GM12878 (cell line): ENCODE data around the gene UQCC2. TPM values are rescaled to one million over a fixed set of nuclear protein-coding genes. Genes with fewer than 3 reads are reported as not detected.

Experiments
- ATAC-seq: fragments of 200-7000 bp; cut with Tn5 transposase; 3 replicates; pipeline ENCODE4 v1.9.1; 2020; ENCODE audit warnings: mild to moderate bottlenecking, moderate library complexity
- BruUV-seq: library from RNA; stranded (reverse); fragments of 400-500 nt; replicated peaks from 2 replicates; lab custom pipeline; 2021; lab: Mats Ljungman, UMichigan
- CTCF ChIA-PET: fragments of 300-600 bp; sonication (Branson Sonifier 250); formaldehyde crosslinking; extraction: SDS; loops from one replicate; lab custom pipeline; 2021; ENCODE audit warnings: inconsistent platforms; lab: Yijun Ruan, JAX
- POLR2A ChIA-PET: fragments of 350-600 bp; formaldehyde crosslinking; extraction: SDS; loops from one replicate; lab custom pipeline; 2021; ENCODE audit warnings: inconsistent platforms; lab: Charles Lee
- RAD21 ChIA-PET: fragments of 300-600 bp; sonication (Branson Sonifier 250); formaldehyde crosslinking; loops from one replicate; lab custom pipeline; 2023; ENCODE audit warnings: antibody characterized with exemption; ENCODE audit not compliant: unreplicated experiment; lab: Charles Lee
- SMC1A ChIA-PET: fragments of 300-600 bp; sonication (Branson Sonifier 250); formaldehyde crosslinking; loops from one replicate; lab custom pipeline; 2023; ENCODE audit not compliant: unreplicated experiment, uncharacterized antibody; lab: Charles Lee
- DNase-seq: peaks from one replicate; pipeline ENCODE4 v3.0.0-alpha.2; 2011; ENCODE audit warnings: low read depth, low spot score
- FAIRE-seq: peaks from 3 replicates; lab custom pipeline; 2011; peaks lifted over from hg19 to GRCh38; lab: Jason Lieb, UNC
- H2AFZ ChIP-seq: 2 replicates; pipeline ENCODE4 v1.6.0; 2011; ENCODE audit warnings: low read depth, low read length, control low read depth; ENCODE audit not compliant: control insufficient read depth
- H3K27ac ChIP-seq: 2 replicates; pipeline ENCODE4 v1.5.1; 2011; ENCODE audit warnings: control low read depth; ENCODE audit not compliant: control insufficient read depth, insufficient read depth
- H3K27me3 ChIP-seq, 2 experiments: replicated peaks in 1 of 2; 2 replicates each; pipeline versions ENCODE4 v1.6.0 to v1.6.1; 2011; ENCODE audit warnings: low read length in 1 of 2; ENCODE audit not compliant: control insufficient read depth in 2 of 2, insufficient read depth in 2 of 2
- H3K36me3 ChIP-seq, 2 experiments: 2 replicates each; pipeline ENCODE4 v1.5.1; 2011; ENCODE audit warnings: low read length in 1 of 2; ENCODE audit not compliant: control insufficient read depth in 2 of 2, insufficient read depth in 2 of 2
- H3K4me1 ChIP-seq: 2 replicates; pipeline ENCODE4 v1.6.1; 2011; ENCODE audit warnings: mild to moderate bottlenecking, low read length, moderate library complexity, mixed read lengths; ENCODE audit not compliant: control insufficient read depth, insufficient read depth
- H3K4me2 ChIP-seq: 2 replicates; pipeline ENCODE4 v1.6.0; 2011; ENCODE audit warnings: control low read depth; ENCODE audit not compliant: control insufficient read depth, insufficient read depth
- H3K4me3 ChIP-seq: fragments of 200-600 bp; sonication (generic); 2 replicates; pipeline ENCODE4 v1.5.1; 2016
- H3K79me2 ChIP-seq: 2 replicates; pipeline ENCODE4 v1.6.0; 2011; ENCODE audit warnings: low read length; ENCODE audit not compliant: control insufficient read depth, insufficient read depth
- H3K9ac ChIP-seq: 2 replicates; pipeline ENCODE4 v1.8.0; 2011; ENCODE audit warnings: low read length, control low read depth, mixed read lengths; ENCODE audit not compliant: control insufficient read depth, insufficient read depth
- H3K9me3 ChIP-seq: replicated peaks from 3 replicates; pipeline ENCODE4 v1.5.1; 2011; ENCODE audit warnings: mild to moderate bottlenecking, low read length; ENCODE audit not compliant: control insufficient read depth, insufficient read depth
- H4K20me1 ChIP-seq: 2 replicates; pipeline ENCODE4 v1.6.0; 2011; ENCODE audit not compliant: control insufficient read depth, insufficient read depth
- BHLHE40 ChIP-seq, 2 experiments: fragments of 450-650 bp in 1 of 2; IDR thresholded peaks; 2 replicates each; pipeline ENCODE4 v1.6.1; 2011 to 2017; ENCODE audit warnings: low read depth in 2 of 2, borderline replicate concordance in 1 of 2, improper control_type of control experiment in 1 of 2, low read length in 1 of 2, mild to moderate bottlenecking in 1 of 2
- CHD1 ChIP-seq: IDR thresholded peaks from 2 replicates; pipeline ENCODE4 v1.6.1; 2012; ENCODE audit warnings: low read depth, low read length, improper control_type of control experiment
- E2F4 ChIP-seq: IDR thresholded peaks from 2 replicates; pipeline ENCODE4 v1.6.1; 2012; ENCODE audit warnings: low read depth, low read length, improper control_type of control experiment
- HDAC6 ChIP-seq: fragments of 200-600 bp; sonication (generic); IDR thresholded peaks from one replicate; pipeline ENCODE4 v1.8.0; 2017; ENCODE audit warnings: antibody characterized with exemption; ENCODE audit not compliant: unreplicated experiment
- HDGF ChIP-seq: fragments of 450-650 bp; IDR thresholded peaks from 2 replicates; pipeline ENCODE4 v1.6.1; 2016; ENCODE audit warnings: antibody characterized with exemption
- IRF3 ChIP-seq: fragments of 450-650 bp; IDR thresholded peaks from 2 replicates; pipeline ENCODE4 v1.6.1; 2014; ENCODE audit warnings: mild to moderate bottlenecking
- KAT2A ChIP-seq: conservative IDR thresholded peaks from 2 replicates; pipeline ENCODE4 v1.6.1; 2011; ENCODE audit warnings: low read depth, low read length; ENCODE audit not compliant: control insufficient read depth
- RELB ChIP-seq: fragments of 450-650 bp; IDR thresholded peaks from 2 replicates; pipeline ENCODE4 v1.6.1; 2017; ENCODE audit warnings: low read depth, mild to moderate bottlenecking, moderate library complexity
- SMC3 ChIP-seq: IDR thresholded peaks from 2 replicates; pipeline ENCODE4 v1.6.1; 2011; ENCODE audit warnings: low read length, improper control_type of control experiment, borderline replicate concordance
- STAT1 ChIP-seq: fragments of 450-650 bp; conservative IDR thresholded peaks from 2 replicates; pipeline ENCODE4 v1.6.1; 2014; ENCODE audit warnings: antibody characterized with exemption, mild to moderate bottlenecking
- TCF12 ChIP-seq: IDR thresholded peaks from 2 replicates; pipeline ENCODE4 v1.6.1; 2011; ENCODE audit warnings: low read depth, mild to moderate bottlenecking, low read length
- ZNF592 ChIP-seq: fragments of 450-650 bp; IDR thresholded peaks from 2 replicates; pipeline ENCODE4 v1.6.1; 2017; ENCODE audit warnings: mild to moderate bottlenecking, moderate library complexity
- WGBS: methylation state at CpG from one replicate; pipeline ENCODE4 v1.1.6; 2016; ENCODE audit warnings: low lambda C conversion rate; ENCODE audit not compliant: insufficient replicate concordance, insufficient coverage; ENCODE audit errors: missing lambda C conversion rate; 5-methylcytosine and 5-hydroxymethylcytosine counted together
- in situ Hi-C: fragments of 300-500 bp; cut with MboI; formaldehyde crosslinking; loops from 9 replicates; pipeline ENCODE4 v1.14.3; 2018; ENCODE audit warnings: mixed read lengths
- intact Hi-C: fragments of 100-400 bp; cut with micrococcal nuclease; formaldehyde crosslinking; loops from one replicate; pipeline ENCODE4 v1.14.2; 2022; ENCODE audit not compliant: unreplicated experiment
- polyA plus RNA-seq, 11 experiments: library from polyadenylated mRNA; depleted of rRNA in 4 of 11; unstranded in 6 of 11; stranded (reverse) in 5 of 11; fragments of >200 nt; fragmentation: Nextera tagmentation in 4 of 11; fragmentation: Illumina TruSeq in 1 of 11; extraction: Ambion mirVana in 4 of 11; extraction: Trizol in 1 of 11; gene quantifications; 1 replicate in 1 of 11; 2 replicates in 10 of 11; pipeline versions ENCODE4 v1.2.1 to v1.2.3, GENCODE V29; 2011 to 2016; ENCODE audit warnings: inconsistent platforms in 2 of 11, missing spikeins in 2 of 11, low read depth in 1 of 11
- total RNA-seq, 4 experiments: library from RNA; depleted of rRNA in 3 of 4; stranded (reverse); fragments of >200 nt in 3 of 4; fragmentation: Illumina TruSeq in 1 of 4; extraction: Trizol in 1 of 4; gene quantifications; 2 replicates each; pipeline versions ENCODE4 v1.2.1 to v1.2.3, GENCODE V29; 2013 to 2021

Gene UQCC2
- total and polyA plus RNA-seq, 10 of the 15 experiments (the other 5 are each of a cell fraction or from before 2014, with no cell fraction given), result 40.6 to 478 (median 71.2) TPM

- no peak for FAIRE-seq
- TF ChIP-seq ZNF592, result no peak
- no peak for TF ChIP-seq TCF12
- no peak for TF ChIP-seq SMC3
- no peak for TF ChIP-seq BHLHE40 (IDR thresholded peaks at IDR 0.05; ENCODE audit: borderline replicate concordance in 1 of 2, low read depth in 2 of 2, low read length in 1 of 2)
- TF ChIP-seq CHD1, result no peak
- no peak for TF ChIP-seq E2F4
- no peak for TF ChIP-seq HDGF
- no peak for TF ChIP-seq KAT2A
- TF ChIP-seq IRF3, result no peak
- no peak for TF ChIP-seq HDAC6
- TF ChIP-seq STAT1, result no peak
- no peak for TF ChIP-seq RELB
Observed at GRCh38 chr6:33659986-33660385, 51.5 kb downstream of the UQCC2 start.

More at GRCh38 chr6:33659986-33660385, 51.5 kb downstream of the UQCC2 start:
- H2AFZ ChIP-seq, result no peak overlapping the region
- POLR2A ChIA-PET, result no interaction called here
- in situ Hi-C loops (no loop called here), intact Hi-C loops (no loop called here)
- H3K4me3 ChIP-seq, result no peak overlapping the region
- H3K9ac ChIP-seq, result no peak overlapping the region
- no peaks in the 10 kb centered on the region for H3K79me2 ChIP-seq
- CTCF ChIA-PET, result interaction anchor here (0.6 kb wide), 1 partner anchor 261 kb away, joined by 3 read pairs; no protein-coding TSS in a partner anchor
- RAD21 ChIA-PET, result no interaction called here
- peaks cover 4 to 37% of the 10 kb centered on the region in 2 experiments; a peak in 3 of 4 replicates for H3K36me3 ChIP-seq
- H4K20me1 ChIP-seq, result no peaks in the 10 kb centered on the region
- H3K27me3 ChIP-seq, result no peaks in the 10 kb centered on the region
- no peaks in the 10 kb centered on the region for H3K9me3 ChIP-seq
- no TSS peak for BruUV-seq
- DNase-seq (no peak), ATAC-seq (no peak)
- H3K4me2 ChIP-seq, result no peak overlapping the region
- SMC1A ChIA-PET, result no interaction called here
- H3K4me1 ChIP-seq, result no peaks in the 10 kb centered on the region
- H3K27ac ChIP-seq, result no peak overlapping the region
- 93% methylated on average over 6 of the region's 6 CpGs for WGBS
